Osteoblast (primary cell): Measurements from ENCODE around the gene SLC26A1. TPM values are rescaled to one million over a fixed set of nuclear protein-coding genes. Genes with fewer than 3 reads are reported as not detected.

Experiments used
- DNase-seq: peaks from one replicate; pipeline ENCODE4 v3.0.0; 2011; ENCODE audit warnings: low spot score, mixed read lengths; ENCODE audit not compliant: insufficient read length; ENCODE audit errors: missing footprints
- H2AFZ ChIP-seq: 2 replicates; pipeline ENCODE4 v1.6.0; 2011; ENCODE audit warnings: mild to moderate bottlenecking, low read length
- H3K27ac ChIP-seq: 2 replicates; pipeline ENCODE4 v1.5.1; 2011; ENCODE audit warnings: mild to moderate bottlenecking, low read depth, low read length, moderate library complexity
- H3K27me3 ChIP-seq: 2 replicates; pipeline ENCODE4 v1.6.0; 2012; ENCODE audit warnings: mild to moderate bottlenecking, control low read depth, inconsistent platforms, low read length, moderate library complexity; ENCODE audit not compliant: insufficient read depth
- H3K36me3 ChIP-seq: 2 replicates; pipeline ENCODE4 v1.5.1; 2011; ENCODE audit warnings: mild to moderate bottlenecking, low read length, control low read depth, moderate library complexity; ENCODE audit not compliant: insufficient read depth
- H3K4me1 ChIP-seq: 2 replicates; pipeline ENCODE4 v1.5.1; 2011; ENCODE audit warnings: mild to moderate bottlenecking, low read length, control low read depth, moderate library complexity; ENCODE audit not compliant: insufficient read depth
- H3K4me2 ChIP-seq: 2 replicates; pipeline ENCODE4 v1.6.0; 2011; ENCODE audit warnings: mild to moderate bottlenecking, low read length; ENCODE audit not compliant: insufficient read depth
- H3K4me3 ChIP-seq: fragments of 200-600 bp; sonication (generic); 3 replicates; pipeline ENCODE4 v1.5.1; 2012; ENCODE audit warnings: mild to moderate bottlenecking, low read length, inconsistent platforms; ENCODE audit not compliant: insufficient read depth
- H3K79me2 ChIP-seq: 2 replicates; pipeline ENCODE4 v1.6.0; 2012; ENCODE audit warnings: mild to moderate bottlenecking, low read length, control low read depth, inconsistent platforms; ENCODE audit not compliant: insufficient read depth
- H3K9me3 ChIP-seq: 2 replicates; pipeline ENCODE4 v1.5.1; 2011; ENCODE audit warnings: low read depth, low read length, control low read depth
- H4K20me1 ChIP-seq: 2 replicates; pipeline ENCODE4 v1.6.0; 2012; ENCODE audit warnings: mild to moderate bottlenecking, low read length, control low read depth; ENCODE audit not compliant: insufficient read depth
- CTCF ChIP-seq: IDR thresholded peaks from 2 replicates; pipeline ENCODE4 v1.5.1; 2011; ENCODE audit warnings: mild to moderate bottlenecking, low read depth, low read length, moderate library complexity; ENCODE audit errors: extremely low read depth
- total RNA-seq: library from RNA; depleted of rRNA; stranded (reverse); fragments of >200 nt; gene quantifications from 2 replicates; pipeline ENCODE4 v1.2.3, GENCODE V29; 2012

The SLC26A1 gene
- total RNA-seq, 1 donor = 0.36 TPM

- H3K27me3 ChIP-seq = no peaks in the 10 kb centered on the region
- no peak overlapping the region for H3K27ac ChIP-seq
- H3K4me1 ChIP-seq = no peaks in the 10 kb centered on the region
- peaks cover 4% of the 10 kb centered on the region for H4K20me1 ChIP-seq
- H2AFZ ChIP-seq = no peak overlapping the region
- H3K4me3 ChIP-seq = no peak overlapping the region
- DNase-seq = peak; percentile 81
- H3K36me3 ChIP-seq = peaks cover 11% of the 10 kb centered on the region
- no peak for TF ChIP-seq CTCF
- no peaks in the 10 kb centered on the region for H3K79me2 ChIP-seq
- no peak overlapping the region for H3K4me2 ChIP-seq
- no peaks in the 10 kb centered on the region for H3K9me3 ChIP-seq
Measured at GRCh38 chr4:964346-965025, 28.7 kb downstream of the SLC26A1 start.

- no peak for TF ChIP-seq CTCF
- peak; percentile 88 for DNase-seq
- Histone ChIP-seq H4K20me1 (no peaks in the 10 kb centered on the region), H3K9me3 (no peaks in the 10 kb centered on the region), H3K27me3 (no peaks in the 10 kb centered on the region), H3K27ac (no peak overlapping the region), H3K4me2 (no peak overlapping the region), H3K36me3 (peaks cover 14% of the 10 kb centered on the region), H3K79me2 (no peaks in the 10 kb centered on the region), H3K4me3 (no peak overlapping the region), H2AFZ (no peak overlapping the region), H3K4me1 (no peaks in the 10 kb centered on the region)
Measured at GRCh38 chr4:963276-964225, 29.7 kb downstream of the SLC26A1 start.

GRCh38 chr4:962231-963208 lies 30.7 kb downstream of the SLC26A1 start:
- H3K4me2 ChIP-seq = no peak overlapping the region
- peaks cover 18% of the 10 kb centered on the region for H3K36me3 ChIP-seq

More at GRCh38 chr4:962231-963208, 30.7 kb downstream of the SLC26A1 start:
- H3K79me2 ChIP-seq = no peaks in the 10 kb centered on the region
- H3K4me3 ChIP-seq = no peak overlapping the region
- no peaks in the 10 kb centered on the region for H3K9me3 ChIP-seq
- H3K4me1 ChIP-seq = no peaks in the 10 kb centered on the region
- H3K27ac ChIP-seq = no peak overlapping the region
- H2AFZ ChIP-seq = no peak overlapping the region
- TF ChIP-seq CTCF = no peak
- DNase-seq = peak; percentile 78
- H3K27me3 ChIP-seq = no peaks in the 10 kb centered on the region
- no peaks in the 10 kb centered on the region for H4K20me1 ChIP-seq
